ENCODE results near the gene WDR35. TPM values are rescaled to one million over a fixed set of nuclear protein-coding genes. Genes with fewer than 3 reads are reported as not detected.
"Not testable (repeated sequence)": the region's sequence is repeated elsewhere in the genome, so short reads cannot be mapped to it uniquely, and the experiment has no call there.

Gene WDR35
- total RNA-seq, 1 donor from 2014 or later: 8.8 TPM

DNA sequence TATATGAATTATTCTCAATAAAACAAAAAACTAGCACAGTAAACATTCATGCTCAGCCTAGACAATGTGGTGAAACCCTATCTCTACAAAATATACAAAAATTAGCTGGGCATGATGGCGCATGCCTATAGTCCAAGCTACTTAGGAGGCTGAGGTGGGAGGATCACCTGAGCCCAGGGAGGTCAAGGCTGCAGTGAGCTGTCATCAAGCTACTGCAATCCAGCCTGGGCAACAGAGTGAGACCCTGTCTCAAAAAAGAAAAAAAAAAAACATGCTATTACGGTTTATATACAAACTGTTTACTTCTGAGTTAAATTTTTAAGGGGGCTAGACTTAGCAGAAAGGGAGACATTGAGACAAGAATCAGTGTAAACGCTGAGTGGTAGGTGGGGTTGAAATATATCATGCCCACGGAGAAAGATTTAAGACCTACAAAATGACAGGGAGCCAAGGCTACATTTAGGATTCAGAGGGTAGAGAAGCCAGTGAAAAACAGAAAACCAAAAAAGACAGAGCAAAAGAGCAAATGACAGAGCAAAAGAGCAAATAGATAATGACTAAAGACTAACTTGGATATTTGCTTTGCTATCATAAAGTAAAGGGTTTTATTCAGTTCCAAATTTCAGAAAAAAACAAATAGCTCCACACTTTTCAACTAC lies 95.6 kb downstream of the WDR35 start:
- ATAC-seq (no peak), DNase-seq (no peak)
- TF ChIP-seq, protein P1, sequence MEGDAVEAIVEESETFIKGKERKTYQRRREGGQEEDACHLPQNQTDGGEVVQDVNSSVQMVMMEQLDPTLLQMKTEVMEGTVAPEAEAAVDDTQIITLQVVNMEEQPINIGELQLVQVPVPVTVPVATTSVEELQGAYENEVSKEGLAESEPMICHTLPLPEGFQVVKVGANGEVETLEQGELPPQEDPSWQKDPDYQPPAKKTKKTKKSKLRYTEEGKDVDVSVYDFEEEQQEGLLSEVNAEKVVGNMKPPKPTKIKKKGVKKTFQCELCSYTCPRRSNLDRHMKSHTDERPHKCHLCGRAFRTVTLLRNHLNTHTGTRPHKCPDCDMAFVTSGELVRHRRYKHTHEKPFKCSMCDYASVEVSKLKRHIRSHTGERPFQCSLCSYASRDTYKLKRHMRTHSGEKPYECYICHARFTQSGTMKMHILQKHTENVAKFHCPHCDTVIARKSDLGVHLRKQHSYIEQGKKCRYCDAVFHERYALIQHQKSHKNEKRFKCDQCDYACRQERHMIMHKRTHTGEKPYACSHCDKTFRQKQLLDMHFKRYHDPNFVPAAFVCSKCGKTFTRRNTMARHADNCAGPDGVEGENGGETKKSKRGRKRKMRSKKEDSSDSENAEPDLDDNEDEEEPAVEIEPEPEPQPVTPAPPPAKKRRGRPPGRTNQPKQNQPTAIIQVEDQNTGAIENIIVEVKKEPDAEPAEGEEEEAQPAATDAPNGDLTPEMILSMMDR (IDR thresholded peaks at IDR 0.05): no peak
- Histone ChIP-seq H3K27me3 (ENCODE audit: low read depth) (no peaks in the 10 kb centered on the region), H3K4me1 (peaks cover 42% of the 10 kb centered on the region), H3K27ac (no peak overlapping the region), H3K9me3 (no peaks in the 10 kb centered on the region), H3K4me3 (no peak overlapping the region), H3K36me3 (no peaks in the 10 kb centered on the region)
- intact Hi-C loops (cut with DNase I): no loop called here

- ATAC-seq (no peak), DNase-seq (no peak)
- H3K4me1 ChIP-seq: peaks cover 36% of the 10 kb centered on the region
- H3K9me3 ChIP-seq: no peaks in the 10 kb centered on the region
- no peak overlapping the region for H3K27ac ChIP-seq
- H3K4me3 ChIP-seq: no peak overlapping the region
- no peaks in the 10 kb centered on the region for H3K36me3 ChIP-seq
- TF ChIP-seq, protein P1 (IDR thresholded peaks at IDR 0.05): no peak
- H3K27me3 ChIP-seq (ENCODE audit: low read depth): no peaks in the 10 kb centered on the region
- intact Hi-C loops (cut with DNase I): no loop called here
These were observed 96.3 kb downstream of the WDR35 start for GRCh38 chr2:19893520-19894133.

- intact Hi-C loops (cut with DNase I); H3K27me3 ChIP-seq (ENCODE audit: low read depth); DNase-seq; H3K27ac ChIP-seq; H3K9me3 ChIP-seq; H3K36me3 ChIP-seq; H3K4me3 ChIP-seq: not testable (repeated sequence)
- peaks cover 19% of the 10 kb centered on the region for H3K4me1 ChIP-seq
- peak; percentile 23 to 72 for ATAC-seq
These were observed 97.9 kb downstream of the WDR35 start for GRCh38 chr2:19891971-19892370.

GRCh38 chr2:19890104-19890503 lies 99.8 kb downstream of the WDR35 start:
- intact Hi-C loops (cut with DNase I): no loop called here

GRCh38 chr2:19888831-19889230 lies 101.1 kb downstream of the WDR35 start:
- Histone ChIP-seq H3K27me3 (ENCODE audit: low read depth) (no peaks in the 10 kb centered on the region), H3K9me3 (no peaks in the 10 kb centered on the region), H3K4me3 (no peak overlapping the region), H3K27ac (no peak overlapping the region), H3K36me3 (no peaks in the 10 kb centered on the region), H3K4me1 (no peaks in the 10 kb centered on the region)
- no peak for ATAC-seq
- TF ChIP-seq, protein P1 (IDR thresholded peaks at IDR 0.05): no peak
- intact Hi-C loops (cut with DNase I): no loop called here
- DNase-seq: no peak

More at GRCh38 chr2:19890104-19890503, 99.8 kb downstream of the WDR35 start:
- Histone ChIP-seq H3K9me3 (no peaks in the 10 kb centered on the region), H3K4me1 (peaks cover 2% of the 10 kb centered on the region), H3K36me3 (no peaks in the 10 kb centered on the region), H3K27me3 (ENCODE audit: low read depth) (no peaks in the 10 kb centered on the region), H3K4me3 (no peak overlapping the region), H3K27ac (no peak overlapping the region)
- TF ChIP-seq, protein P1 (IDR thresholded peaks at IDR 0.05): no peak
- ATAC-seq (no peak), DNase-seq (no peak)

GRCh38 chr2:19887510-19887909 lies 102.4 kb downstream of the WDR35 start:
- Histone ChIP-seq H3K4me1 (no peaks in the 10 kb centered on the region), H3K4me3 (no peak overlapping the region), H3K9me3 (no peaks in the 10 kb centered on the region), H3K27ac (no peak overlapping the region), H3K36me3 (no peaks in the 10 kb centered on the region), H3K27me3 (ENCODE audit: low read depth) (no peaks in the 10 kb centered on the region)
- intact Hi-C loops (cut with DNase I): no loop called here
- no peak for ATAC-seq
- TF ChIP-seq, protein P1 (IDR thresholded peaks at IDR 0.05): no peak
- DNase-seq: no peak
